OCI-LY7 (cell line): ENCODE results near the gene PARN. TPM values are rescaled to one million over a fixed set of nuclear protein-coding genes. Genes with fewer than 3 reads are reported as not detected.

Experiments used
- BruUV-seq: library from RNA; stranded (reverse); fragments of 400-500 nt; replicated peaks from 2 replicates; lab custom pipeline; 2021; lab: Mats Ljungman, UMichigan
- CTCF ChIA-PET: fragments of 300-600 bp; sonication (Branson Sonifier 250); formaldehyde crosslinking; loops from one replicate; lab custom pipeline; 2022; ENCODE audit warnings: antibody characterized with exemption; ENCODE audit not compliant: unreplicated experiment; lab: Charles Lee
- POLR2A ChIA-PET: fragments of 300-600 bp; sonication (Branson Sonifier 250); formaldehyde crosslinking; loops from one replicate; lab custom pipeline; 2022; ENCODE audit warnings: antibody characterized with exemption; lab: Charles Lee
- DNase-seq: peaks from one replicate; pipeline ENCODE4 v3.0.0-alpha.2; 2015; ENCODE audit warnings: low spot score
- H2AFZ ChIP-seq: fragments of 200-600 bp; sonication (generic), shearing (Covaris generic); 2 replicates; pipeline ENCODE4 v1.6.1; 2014; ENCODE audit warnings: mild to moderate bottlenecking, antibody characterized with exemption, low read length, moderate library complexity
- H3K27ac ChIP-seq: fragments of 200-600 bp; sonication (generic); 2 replicates; pipeline ENCODE4 v1.5.1; 2014; ENCODE audit warnings: mixed run types, low read depth, mild to moderate bottlenecking, moderate library complexity, low read length, inconsistent platforms; ENCODE audit not compliant: poor library complexity, severe bottlenecking
- H3K36me3 ChIP-seq: fragments of 200-600 bp; sonication (generic); 2 replicates; pipeline ENCODE4 v1.6.1; 2014; ENCODE audit warnings: mild to moderate bottlenecking, antibody characterized with exemption, low read length, moderate library complexity, mixed read lengths; ENCODE audit not compliant: insufficient read depth
- H3K4me1 ChIP-seq: fragments of 200-600 bp; sonication (generic); 2 replicates; pipeline ENCODE4 v1.5.1; 2014; ENCODE audit warnings: mild to moderate bottlenecking, low read length; ENCODE audit not compliant: insufficient read depth, poor library complexity, severe bottlenecking
- H3K4me2 ChIP-seq: fragments of 200-600 bp; sonication (generic); 2 replicates; pipeline ENCODE4 v1.6.1; 2014; ENCODE audit warnings: mild to moderate bottlenecking, low read length
- H3K4me3 ChIP-seq: fragments of 200-600 bp; sonication (generic); 2 replicates; pipeline ENCODE4 v1.5.1; 2014; ENCODE audit warnings: mild to moderate bottlenecking, low read depth, low read length; ENCODE audit not compliant: poor library complexity, severe bottlenecking
- H3K79me2 ChIP-seq: fragments of 200-600 bp; sonication (generic); 2 replicates; pipeline ENCODE4 v1.6.1; 2016; ENCODE audit warnings: low read depth, mild to moderate bottlenecking, low read length, moderate library complexity, mixed read lengths; ENCODE audit not compliant: insufficient read depth
- H3K9me2 ChIP-seq: fragments of 200-600 bp; sonication (generic); 2 replicates; pipeline ENCODE4 v1.6.1; 2016; ENCODE audit warnings: mild to moderate bottlenecking, low read length, mixed read lengths; ENCODE audit not compliant: insufficient read depth
- H3K9me3 ChIP-seq: fragments of 200-600 bp; sonication (generic); 2 replicates; pipeline ENCODE4 v1.6.1; 2014; ENCODE audit warnings: mild to moderate bottlenecking, mixed run types, low read length, mixed read lengths
- H4K20me1 ChIP-seq: fragments of 200-600 bp; sonication (generic); 2 replicates; pipeline ENCODE4 v1.6.1; 2014; ENCODE audit warnings: mild to moderate bottlenecking, antibody characterized with exemption, low read length, moderate library complexity, mixed read lengths; ENCODE audit not compliant: insufficient read depth
- CTCF ChIP-seq: fragments of 200-600 bp; sonication (generic); conservative IDR thresholded peaks from 2 replicates; pipeline ENCODE4 v1.5.1; 2014; ENCODE audit warnings: mild to moderate bottlenecking, antibody characterized with exemption, low read length, moderate library complexity, mixed read lengths
- EZH2phosphoT487 ChIP-seq: fragments of 200-600 bp; sonication (generic); IDR thresholded peaks from 2 replicates; pipeline ENCODE4 v1.6.1; 2018; ENCODE audit warnings: low read depth, borderline replicate concordance, mild to moderate bottlenecking, mixed run types, antibody characterized with exemption, low read length, moderate library complexity, mixed read lengths
- intact Hi-C: fragments of 100-400 bp; cut with micrococcal nuclease; formaldehyde crosslinking; loops from one replicate; pipeline ENCODE4 v1.10.0; 2022; ENCODE audit not compliant: unreplicated experiment
- total RNA-seq, 2 experiments: library from RNA; depleted of rRNA in 1 of 2; stranded (reverse); fragments of >200 nt in 1 of 2; shearing (Covaris generic) in 1 of 2; gene quantifications; 2 replicates each; pipeline ENCODE4 v1.2.3, GENCODE V29; 2014 to 2022

Gene PARN
- total RNA-seq, 2 experiments from 2014 or later: 40.1 to 76.5 TPM

DNA sequence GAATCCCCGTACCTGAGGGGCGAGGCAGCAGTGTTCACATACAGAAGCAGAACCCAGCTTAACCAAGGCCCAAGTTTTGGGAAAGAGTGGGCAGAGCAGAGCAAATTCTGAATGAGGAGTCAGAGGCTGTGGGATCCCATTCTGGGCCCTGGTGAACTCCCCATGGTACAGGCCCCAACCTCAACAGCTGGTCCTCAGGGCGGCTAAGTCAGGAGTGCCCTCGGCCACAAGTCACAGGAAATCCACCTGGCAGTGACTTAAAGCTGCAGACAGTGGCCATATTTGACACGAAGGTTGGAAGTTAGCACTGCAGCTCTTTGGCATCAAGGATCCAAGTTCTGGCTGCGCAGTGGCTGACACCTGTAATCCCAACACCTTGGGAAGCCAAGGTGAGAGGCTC lies 237.1 kb downstream of the PARN start:
- intact Hi-C loops: no loop called here
- ChIA-PET CTCF (no interaction called here), POLR2A (interaction anchor here (0.7 to 1.3 kb wide), 4 partner anchors 33 to 430 kb away, joined by 3 to 4 read pairs (median 4); no protein-coding TSS in a partner anchor)
- peak overlapping the region; percentile 57 for H2AFZ ChIP-seq
- H3K4me1 ChIP-seq: peaks cover 16% of the 10 kb centered on the region
- no peak overlapping the region for H3K4me3 ChIP-seq
- no peak for TF ChIP-seq CTCF
- no peaks in the 10 kb centered on the region for H3K9me3 ChIP-seq
- BruUV-seq: no TSS peak
- H3K9me2 ChIP-seq: no peaks in the 10 kb centered on the region
- H3K79me2 ChIP-seq: no peaks in the 10 kb centered on the region
- no peaks in the 10 kb centered on the region for H3K36me3 ChIP-seq
- H4K20me1 ChIP-seq: no peaks in the 10 kb centered on the region
- H3K4me2 ChIP-seq: no peak overlapping the region
- no peak overlapping the region for H3K27ac ChIP-seq
- DNase-seq: peak; percentile 32

DNA sequence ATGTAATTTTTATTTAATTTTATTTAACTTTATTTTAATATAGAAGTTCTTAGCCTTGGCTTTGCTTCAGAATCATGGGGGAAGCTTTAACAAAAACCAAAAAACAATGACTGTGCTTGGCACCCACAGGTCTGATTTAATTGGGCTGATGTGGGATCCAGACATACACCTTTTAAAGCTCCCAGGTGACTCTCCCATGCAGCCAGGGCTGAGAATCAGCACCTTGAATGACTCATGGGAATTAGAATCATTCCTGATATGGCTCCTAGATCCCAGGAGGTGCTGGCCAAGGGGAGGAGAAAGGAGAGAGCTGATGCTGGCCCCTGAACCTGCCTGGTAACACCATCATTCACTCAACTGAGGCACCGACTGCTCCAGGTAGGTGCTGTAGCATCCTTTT lies 240.7 kb downstream of the PARN start:
- no peak overlapping the region for H3K4me2 ChIP-seq
- no peak overlapping the region for H3K27ac ChIP-seq
- no peak overlapping the region for H3K4me3 ChIP-seq
- CTCF ChIA-PET: no interaction called here
- no peaks in the 10 kb centered on the region for H3K9me2 ChIP-seq
- H3K36me3 ChIP-seq: no peaks in the 10 kb centered on the region
- no peak overlapping the region for H2AFZ ChIP-seq
- POLR2A ChIA-PET: interaction anchor here (0.6 to 0.9 kb wide), 2 partner anchors 9 to 49 kb away, joined by 3 read pairs; no protein-coding TSS in a partner anchor
- H3K4me1 ChIP-seq: peaks cover 29% of the 10 kb centered on the region
- no peaks in the 10 kb centered on the region for H4K20me1 ChIP-seq
- BruUV-seq: no TSS peak
- H3K9me3 ChIP-seq: no peaks in the 10 kb centered on the region; the same call in 1 of the 2 replicates
- intact Hi-C loops: no loop called here
- TF ChIP-seq CTCF (no peak), EZH2phosphoT487 (no peak)
- no peaks in the 10 kb centered on the region for H3K79me2 ChIP-seq
- DNase-seq: no peak

- Histone ChIP-seq H3K36me3 (no peaks in the 10 kb centered on the region), H3K4me1 (peaks cover 28% of the 10 kb centered on the region), H3K79me2 (no peaks in the 10 kb centered on the region), H3K9me2 (no peaks in the 10 kb centered on the region), H3K4me2 (peak overlapping the region; percentile 33), H2AFZ (0 out of 2 replicates have a peak overlapping the region, but pooled peaks have one; percentile 42), H3K27ac (no peak overlapping the region), H4K20me1 (no peaks in the 10 kb centered on the region), H3K9me3 (no peaks in the 10 kb centered on the region; the same call in 1 of the 2 replicates), H3K4me3 (no peak overlapping the region)
- no peak for TF ChIP-seq CTCF
- TF ChIP-seq EZH2phosphoT487: no peak
- no TSS peak for BruUV-seq
- ChIA-PET CTCF (no interaction called here), POLR2A (interaction anchor here (0.9 kb wide), 1 partner anchor 8 kb away, joined by 3 read pairs; no protein-coding TSS in a partner anchor)
- DNase-seq: peak; percentile 39
- intact Hi-C loops: no loop called here
Measured at GRCh38 chr16:14388243-14388642, 241.8 kb downstream of the PARN start.
